ENCODE data around the gene TRAPPC12. TPM values are rescaled to one million over a fixed set of nuclear protein-coding genes. Genes with fewer than 3 reads are reported as not detected.
"Not testable (repeated sequence)": the region's sequence is repeated elsewhere in the genome, so short reads cannot be mapped to it uniquely, and the experiment has no call there.

TRAPPC12 gene
- polyA plus RNA-seq, 1 donor: 74.8 TPM

GRCh38 chr2:3361518-3362389 lies 17.7 kb upstream of the TRAPPC12 start:
- no peak overlapping the region for H3K27ac ChIP-seq (ENCODE audit: low read length)
- H3K27me3 ChIP-seq (ENCODE audit: control insufficient read depth, insufficient read depth, low read length): no peaks in the 10 kb centered on the region
- WGBS (ENCODE audit: insufficient coverage, low lambda C conversion rate): 92% methylated on average over 2 of the region's 17 CpGs
- no peaks in the 10 kb centered on the region for H3K4me1 ChIP-seq (ENCODE audit: control insufficient read depth, insufficient read depth, low read length)
- no peak overlapping the region for H3K4me3 ChIP-seq (ENCODE audit: low read length)
- no peaks in the 10 kb centered on the region for H3K36me3 ChIP-seq (ENCODE audit: control insufficient read depth, insufficient read depth, low read length)
- DNase-seq: no peak
- no peaks in the 10 kb centered on the region for H3K9me3 ChIP-seq (ENCODE audit: control insufficient read depth, low read depth, low read length)

GRCh38 chr2:3365219-3365618 lies 14.3 kb upstream of the TRAPPC12 start:
- Histone ChIP-seq H3K27ac (ENCODE audit: low read length) (no peak overlapping the region), H3K4me3 (ENCODE audit: low read length) (no peak overlapping the region), H3K36me3 (ENCODE audit: control insufficient read depth, insufficient read depth, low read length) (no peaks in the 10 kb centered on the region), H3K4me1 (ENCODE audit: control insufficient read depth, insufficient read depth, low read length) (no peaks in the 10 kb centered on the region), H3K9me3 (ENCODE audit: control insufficient read depth, low read depth, low read length) (no peaks in the 10 kb centered on the region), H3K27me3 (ENCODE audit: control insufficient read depth, insufficient read depth, low read length) (no peaks in the 10 kb centered on the region)
- no CpG with 5 or more reads among the region's 5 CpGs for WGBS (ENCODE audit: insufficient coverage, low lambda C conversion rate)
- DNase-seq: no peak

GRCh38 chr2:3368261-3368722 lies 11.2 kb upstream of the TRAPPC12 start:
- H3K4me3 ChIP-seq (ENCODE audit: low read length): no peak overlapping the region
- no peaks in the 10 kb centered on the region for H3K4me1 ChIP-seq (ENCODE audit: control insufficient read depth, insufficient read depth, low read length)
- H3K27ac ChIP-seq (ENCODE audit: low read length): no peak overlapping the region
- no peaks in the 10 kb centered on the region for H3K27me3 ChIP-seq (ENCODE audit: control insufficient read depth, insufficient read depth, low read length)
- no peaks in the 10 kb centered on the region for H3K9me3 ChIP-seq (ENCODE audit: control insufficient read depth, low read depth, low read length)
- no peaks in the 10 kb centered on the region for H3K36me3 ChIP-seq (ENCODE audit: control insufficient read depth, insufficient read depth, low read length)
- WGBS (ENCODE audit: insufficient coverage, low lambda C conversion rate): no CpG with 5 or more reads among the region's 4 CpGs
- DNase-seq: no peak

- H3K36me3 ChIP-seq (ENCODE audit: control insufficient read depth, insufficient read depth, low read length); DNase-seq; H3K9me3 ChIP-seq (ENCODE audit: control insufficient read depth, low read depth, low read length); H3K4me1 ChIP-seq (ENCODE audit: control insufficient read depth, insufficient read depth, low read length); H3K4me3 ChIP-seq (ENCODE audit: low read length); H3K27ac ChIP-seq (ENCODE audit: low read length); H3K27me3 ChIP-seq (ENCODE audit: control insufficient read depth, insufficient read depth, low read length): not testable (repeated sequence)
- no CpG with 5 or more reads among the region's 34 CpGs for WGBS (ENCODE audit: insufficient coverage, low lambda C conversion rate)
These were observed 9.9 kb upstream of the TRAPPC12 start for GRCh38 chr2:3369340-3370181.

- Histone ChIP-seq H3K4me3 (ENCODE audit: low read length) (peak overlapping the region; percentile 77), H3K4me1 (ENCODE audit: control insufficient read depth, insufficient read depth, low read length) (peaks cover 10% of the 10 kb centered on the region), H3K9me3 (ENCODE audit: control insufficient read depth, low read depth, low read length) (peaks cover 10% of the 10 kb centered on the region), H3K36me3 (ENCODE audit: control insufficient read depth, insufficient read depth, low read length) (no peaks in the 10 kb centered on the region), H3K27ac (ENCODE audit: low read length) (no peak overlapping the region), H3K27me3 (ENCODE audit: control insufficient read depth, insufficient read depth, low read length) (no peaks in the 10 kb centered on the region)
- DNase-seq: no peak
- no CpG with 5 or more reads among the region's 6 CpGs for WGBS (ENCODE audit: insufficient coverage, low lambda C conversion rate)
These were observed 2.7 kb upstream of the TRAPPC12 start for GRCh38 chr2:3376821-3377220.

- peak overlapping the region; percentile 71 for H3K27ac ChIP-seq (ENCODE audit: low read length)
- no CpG with 5 or more reads among the region's 8 CpGs for WGBS (ENCODE audit: insufficient coverage, low lambda C conversion rate)
- peak in 1 of 2 donors; percentile 19 for DNase-seq
These were observed 2.2 kb upstream of the TRAPPC12 start for GRCh38 chr2:3377279-3377611.

GRCh38 chr2:3377612-3378432 lies 1.7 kb upstream of the TRAPPC12 start, which contains the start of gene EIPR1:
Gene EIPR1 (minus strand): TSS chr2:3377818. CDS start chr2:3377689, 129 bp downstream.
- Histone ChIP-seq H3K4me3 (ENCODE audit: low read length) (peak within 1 kb of the TSS; percentile 77), H3K27me3 (ENCODE audit: control insufficient read depth, insufficient read depth, low read length) (no peaks in the 10 kb centered on the region), H3K27ac (ENCODE audit: low read length) (peak within 1 kb of the TSS; percentile 71), H3K9me3 (ENCODE audit: control insufficient read depth, low read depth, low read length) (peaks cover 10% of the 10 kb centered on the region), H3K36me3 (ENCODE audit: control insufficient read depth, insufficient read depth, low read length) (peaks cover 3% of the 10 kb centered on the region), H3K4me1 (ENCODE audit: control insufficient read depth, insufficient read depth, low read length) (peaks cover 10% of the 10 kb centered on the region)
- DNase-seq: peak; percentile 97 to 99
- no CpG with 5 or more reads among the region's 57 CpGs for WGBS (ENCODE audit: insufficient coverage, low lambda C conversion rate)

More at GRCh38 chr2:3377279-3377611, 2.2 kb upstream of the TRAPPC12 start:
- no peaks in the 10 kb centered on the region for H3K36me3 ChIP-seq (ENCODE audit: control insufficient read depth, insufficient read depth, low read length)
- H3K27me3 ChIP-seq (ENCODE audit: control insufficient read depth, insufficient read depth, low read length): no peaks in the 10 kb centered on the region
- H3K4me1 ChIP-seq (ENCODE audit: control insufficient read depth, insufficient read depth, low read length): peaks cover 10% of the 10 kb centered on the region
- H3K9me3 ChIP-seq (ENCODE audit: control insufficient read depth, low read depth, low read length): peaks cover 10% of the 10 kb centered on the region
- H3K4me3 ChIP-seq (ENCODE audit: low read length): peak overlapping the region; percentile 77

GRCh38 chr2:3379339-3379646 lies 201 bp upstream of the TRAPPC12 start:
- H3K36me3 ChIP-seq (ENCODE audit: control insufficient read depth, insufficient read depth, low read length): peaks cover 3% of the 10 kb centered on the region
- WGBS (ENCODE audit: insufficient coverage, low lambda C conversion rate): no CpG with 5 or more reads among the region's 8 CpGs
- H3K9me3 ChIP-seq (ENCODE audit: control insufficient read depth, low read depth, low read length): peaks cover 10% of the 10 kb centered on the region
- peak overlapping the region; percentile 92 for H3K4me3 ChIP-seq (ENCODE audit: low read length)
- H3K27me3 ChIP-seq (ENCODE audit: control insufficient read depth, insufficient read depth, low read length): no peaks in the 10 kb centered on the region
- DNase-seq: no peak
- H3K27ac ChIP-seq (ENCODE audit: low read length): peak overlapping the region; percentile 92
- H3K4me1 ChIP-seq (ENCODE audit: control insufficient read depth, insufficient read depth, low read length): peaks cover 10% of the 10 kb centered on the region

- Histone ChIP-seq H3K36me3 (ENCODE audit: control insufficient read depth, insufficient read depth, low read length) (peaks cover 34% of the 10 kb centered on the region), H3K4me3 (ENCODE audit: low read length) (no peak overlapping the region)
- 100% methylated on average over 2 of the region's 10 CpGs for WGBS (ENCODE audit: insufficient coverage, low lambda C conversion rate)
These were observed 7.0 kb downstream of the TRAPPC12 start for GRCh38 chr2:3386448-3386958.

GRCh38 chr2:3387011-3387410 lies 7.5 kb downstream of the TRAPPC12 start:
- Histone ChIP-seq H3K36me3 (ENCODE audit: control insufficient read depth, insufficient read depth, low read length) (peaks cover 40% of the 10 kb centered on the region), H3K27ac (ENCODE audit: low read length) (no peak overlapping the region), H3K4me1 (ENCODE audit: control insufficient read depth, insufficient read depth, low read length) (no peaks in the 10 kb centered on the region), H3K4me3 (ENCODE audit: low read length) (no peak overlapping the region), H3K27me3 (ENCODE audit: control insufficient read depth, insufficient read depth, low read length) (no peaks in the 10 kb centered on the region), H3K9me3 (ENCODE audit: control insufficient read depth, low read depth, low read length) (peaks cover 17% of the 10 kb centered on the region)
- WGBS (ENCODE audit: insufficient coverage, low lambda C conversion rate): 100% methylated on average over 2 of the region's 5 CpGs
- DNase-seq: no peak

More at GRCh38 chr2:3386448-3386958, 7.0 kb downstream of the TRAPPC12 start:
- DNase-seq: no peak
- no peaks in the 10 kb centered on the region for H3K27me3 ChIP-seq (ENCODE audit: control insufficient read depth, insufficient read depth, low read length)
- no peaks in the 10 kb centered on the region for H3K4me1 ChIP-seq (ENCODE audit: control insufficient read depth, insufficient read depth, low read length)
- peaks cover 17% of the 10 kb centered on the region for H3K9me3 ChIP-seq (ENCODE audit: control insufficient read depth, low read depth, low read length)
- H3K27ac ChIP-seq (ENCODE audit: low read length): no peak overlapping the region
